Activated CD8-positive, alpha-beta memory T cell treated with anti-CD3 and anti-CD28 coated beads, Interleukin-2, amount 10 ng/mL, durations not matched to agents 7 days and 5 days (primary cell): ENCODE results near the gene NLRP1. TPM values are rescaled to one million over a fixed set of nuclear protein-coding genes. Genes with fewer than 3 reads are reported as not detected.
A peak's percentile ranks its signal among the peaks of the same experiment; 100 is the strongest.

Source experiments
- ATAC-seq: fragments of 150-1000 bp; cut with Tn5 transposase; one replicate; pipeline ENCODE4 v1.10.0; 2021; ENCODE audit warnings: moderate library complexity
- CTCF ChIA-PET: fragments of 350-600 bp; sonication (Branson Sonifier 250); formaldehyde crosslinking; loops from one replicate; lab custom pipeline; 2021; ENCODE audit warnings: antibody characterized with exemption; lab: Charles Lee
- DNase-seq: peaks from one replicate; pipeline ENCODE4 v3.0.0-alpha.2; 2020
- H3K27ac Mint-ChIP-seq: one replicate; pipeline ENCODE4 v1.8.0; 2021; ENCODE audit warnings: mild to moderate bottlenecking, mixed read lengths
- H3K27me3 Mint-ChIP-seq: one replicate; pipeline ENCODE4 v1.8.0; 2021; ENCODE audit warnings: mixed read lengths
- H3K36me3 Mint-ChIP-seq: one replicate; pipeline ENCODE4 v1.8.0; 2021; ENCODE audit warnings: mild to moderate bottlenecking, mixed read lengths
- H3K4me1 Mint-ChIP-seq: one replicate; pipeline ENCODE4 v1.8.0; 2021; ENCODE audit warnings: mixed read lengths
- H3K4me3 Mint-ChIP-seq: one replicate; pipeline ENCODE4 v1.8.0; 2021; ENCODE audit warnings: mild to moderate bottlenecking, moderate library complexity, mixed read lengths
- H3K9me3 Mint-ChIP-seq: one replicate; pipeline ENCODE4 v1.8.0; 2022; ENCODE audit warnings: low read depth, mixed read lengths
- total RNA-seq, 2 experiments: library from RNA; stranded (reverse); gene quantifications; one replicate each; pipeline ENCODE4 v1.2.3, GENCODE V29; 2021

NLRP1 gene
- total RNA-seq, 2 experiments from 2014 or later = 39.1 to 66.6 TPM

DNA sequence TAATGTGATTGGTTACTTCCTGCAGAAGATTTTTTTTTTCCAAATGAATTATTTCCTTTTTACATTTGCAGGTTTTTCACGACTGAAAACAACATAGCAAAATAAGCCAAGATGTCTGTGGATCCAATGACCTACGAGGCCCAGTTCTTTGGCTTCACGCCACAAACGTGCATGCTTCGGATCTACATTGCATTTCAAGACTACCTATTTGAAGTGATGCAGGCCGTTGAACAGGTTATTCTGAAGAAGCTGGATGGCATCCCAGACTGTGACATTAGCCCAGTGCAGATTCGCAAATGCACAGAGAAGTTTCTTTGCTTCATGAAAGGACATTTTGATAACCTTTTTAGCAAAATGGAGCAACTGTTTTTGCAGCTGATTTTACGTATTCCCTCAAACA is 95.6 kb downstream of the NLRP1 start:
- Mint-ChIP-seq H3K36me3 (peaks cover 49% of the 10 kb centered on the region), H3K27me3 (no peaks in the 10 kb centered on the region), H3K9me3 (peaks cover 4% of the 10 kb centered on the region), H3K27ac (no peak overlapping the region), H3K4me1 (peaks cover 42% of the 10 kb centered on the region), H3K4me3 (no peak overlapping the region)
- ATAC-seq = no peak
- no peak for DNase-seq
- CTCF ChIA-PET = interaction anchor here (1.1 to 3.2 kb wide), 3 partner anchors 12 to 50 kb away, joined by 3 to 13 read pairs (median 3); partner anchors contain the start of genes C1QBP and DHX33

DNA sequence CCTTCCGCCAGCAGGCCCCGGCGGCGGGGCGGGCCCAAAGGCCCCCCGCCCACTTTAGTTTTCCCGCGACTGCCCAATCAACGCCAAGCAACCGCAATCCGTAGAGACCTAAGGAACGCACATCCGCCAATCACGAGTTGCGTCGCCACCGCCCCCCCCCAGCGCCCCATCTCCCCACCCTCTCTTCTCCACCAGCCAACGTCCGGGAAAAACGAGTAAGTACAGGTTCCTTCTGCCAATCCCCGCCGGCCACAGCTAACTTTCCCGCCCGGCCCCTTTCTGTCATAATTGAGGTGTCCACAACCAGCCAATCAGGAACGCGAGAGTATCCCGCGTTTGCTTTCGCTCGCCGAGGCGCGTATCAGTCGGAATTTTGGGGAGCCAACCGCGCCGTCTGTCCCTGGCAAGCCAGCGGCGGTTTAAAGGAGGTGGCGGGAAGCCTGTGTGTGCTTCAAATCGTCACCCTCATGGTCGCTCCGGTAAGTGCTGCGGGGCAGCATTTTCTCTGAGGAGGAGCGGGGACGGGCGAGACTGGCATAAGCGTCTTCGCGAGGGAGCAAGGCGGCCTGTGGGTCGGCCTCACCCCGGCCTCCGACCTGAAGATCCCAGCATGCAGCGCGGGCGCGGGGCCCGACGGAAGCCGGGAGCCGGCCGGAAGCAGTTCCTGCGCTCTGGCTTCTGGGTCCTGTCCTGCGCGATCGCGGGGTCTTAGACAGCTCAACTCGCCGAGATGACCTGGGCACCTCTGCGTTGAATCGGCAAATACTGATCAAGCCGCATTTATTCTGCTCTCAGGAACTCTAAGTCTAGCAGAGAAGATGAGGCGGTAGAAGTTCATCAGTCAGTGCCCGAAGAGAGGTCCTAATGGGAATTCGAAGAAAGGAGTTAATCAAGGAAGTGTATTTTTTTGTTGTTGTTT is 97.8 kb downstream of the NLRP1 start, which contains the start of gene MIS12:
MIS12 (plus strand) TSS at position 361 of the 919 bp plus-strand sequence. CDS start 2,297 bp downstream, outside the sequence.
- Mint-ChIP-seq H3K27ac (peak within 1 kb of the TSS; percentile 99), H3K9me3 (no peaks in the 10 kb centered on the region), H3K27me3 (no peaks in the 10 kb centered on the region), H3K4me1 (peaks cover 53% of the 10 kb centered on the region), H3K36me3 (peaks cover 56% of the 10 kb centered on the region), H3K4me3 (peak within 1 kb of the TSS; percentile 99)
- ATAC-seq = peak; percentile 92
- peak; percentile 99 for DNase-seq
- CTCF ChIA-PET = interaction anchor here (1.3 to 3.3 kb wide), 5 partner anchors 14 to 101 kb away, joined by 3 to 14 read pairs (median 10); partner anchors contain the start of genes C1QBP, DHX33 and NLRP1

DNA sequence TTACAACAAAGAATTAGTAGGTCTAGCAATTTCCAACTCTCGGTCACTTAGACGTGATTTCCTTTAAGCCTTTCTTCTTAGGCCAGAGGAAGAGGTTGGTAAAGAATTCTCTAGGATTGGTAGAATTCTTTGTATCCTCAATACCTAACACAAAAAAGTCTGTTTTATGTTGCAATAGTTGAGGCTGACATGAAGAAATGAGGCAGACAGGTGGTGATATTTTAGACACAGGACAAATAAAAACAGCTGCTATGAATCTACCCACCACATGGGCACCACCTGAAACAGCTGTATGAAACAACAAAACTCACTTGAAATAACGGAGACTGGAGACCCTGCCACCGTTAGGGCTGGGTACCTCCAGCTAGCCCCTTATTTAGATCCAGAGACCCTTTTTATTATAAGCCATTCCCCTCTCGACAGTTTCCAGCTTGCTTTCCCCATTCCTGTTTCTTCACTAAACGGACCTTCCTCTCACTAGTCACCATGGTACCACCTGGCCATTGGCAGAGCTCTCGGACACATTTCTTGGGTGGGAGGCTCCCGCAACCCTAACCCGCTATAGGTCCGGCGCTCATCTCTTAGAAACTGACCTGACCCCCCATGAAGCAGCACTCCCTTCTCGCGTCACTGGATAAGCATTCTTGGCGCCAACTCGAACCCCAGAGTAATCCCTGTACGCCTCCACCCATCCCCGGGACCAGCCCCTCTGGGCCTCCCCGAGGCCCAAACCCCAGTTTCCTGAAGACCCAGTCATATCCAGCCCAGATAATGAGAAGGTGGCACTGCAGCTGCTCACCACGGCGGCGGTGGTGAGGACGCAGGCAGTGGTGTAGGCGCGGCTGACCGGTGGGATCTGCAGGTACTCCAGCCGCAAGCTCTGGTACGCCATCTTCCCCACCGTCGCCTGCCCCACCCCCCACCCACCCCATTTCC is 98.8 kb downstream of the NLRP1 start, which contains the start of gene DERL2:
DERL2 (minus strand) TSS at position 909 of the 936 bp plus-strand sequence; CDS start at position 892, 17 bp downstream.
- Mint-ChIP-seq H3K36me3 (peaks cover 56% of the 10 kb centered on the region), H3K27ac (peak within 1 kb of the TSS; percentile 99), H3K9me3 (no peaks in the 10 kb centered on the region), H3K27me3 (no peaks in the 10 kb centered on the region), H3K4me3 (peak within 1 kb of the TSS; percentile 99), H3K4me1 (peaks cover 53% of the 10 kb centered on the region)
- CTCF ChIA-PET = interaction anchor here (1.2 to 3.3 kb wide), 8 partner anchors 14 to 246 kb away, joined by 3 to 14 read pairs (median 8); partner anchors contain the start of genes C1QBP, DHX33 and NLRP1
- no peak for DNase-seq
- ATAC-seq = peak; percentile 29

DNA sequence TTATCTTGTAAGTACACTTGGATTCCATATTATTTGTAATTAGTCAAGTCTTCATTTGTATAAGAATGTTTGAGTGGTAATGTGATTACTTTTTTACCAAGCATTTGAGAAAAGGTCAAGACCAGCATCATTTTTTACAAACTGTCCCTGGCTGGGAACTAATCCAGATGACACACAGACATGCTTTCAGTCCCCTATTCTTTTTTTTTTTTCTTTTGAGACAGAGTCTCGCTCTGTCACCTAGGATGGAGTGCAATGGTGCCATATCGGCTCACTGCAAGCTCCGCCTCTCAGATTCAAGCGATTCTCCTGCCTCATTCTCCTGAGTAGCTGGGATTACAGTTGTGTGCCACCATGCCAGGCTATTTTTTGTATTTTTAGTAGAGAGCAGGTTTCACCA is 102.9 kb downstream of the NLRP1 start:
- H3K4me3 Mint-ChIP-seq = no peak overlapping the region
- no peak overlapping the region for H3K27ac Mint-ChIP-seq
- DNase-seq (no peak), ATAC-seq (no peak)
- peaks cover 56% of the 10 kb centered on the region for H3K36me3 Mint-ChIP-seq
- H3K27me3 Mint-ChIP-seq = no peaks in the 10 kb centered on the region
- CTCF ChIA-PET = no interaction called here
- H3K4me1 Mint-ChIP-seq = peaks cover 31% of the 10 kb centered on the region
- no peaks in the 10 kb centered on the region for H3K9me3 Mint-ChIP-seq

DNA sequence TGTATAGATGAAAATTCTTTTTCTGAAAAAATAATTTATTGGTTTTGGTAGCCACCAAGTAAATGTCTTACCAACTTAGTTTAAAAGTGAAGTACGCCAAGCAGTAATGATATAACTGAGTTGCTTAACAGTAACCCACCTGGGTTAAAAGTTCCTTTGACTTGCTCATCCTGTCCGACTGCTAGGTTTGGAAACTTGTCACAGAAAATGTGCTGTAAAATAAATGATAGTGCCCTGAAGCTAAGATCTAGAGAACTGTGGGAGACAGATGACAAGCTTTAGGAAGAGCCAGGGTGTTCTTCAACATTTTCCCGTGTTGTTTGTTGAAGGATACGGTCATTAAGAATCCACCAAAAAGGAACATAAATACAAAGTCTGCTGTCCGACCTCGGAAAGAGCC is 103.3 kb downstream of the NLRP1 start:
- DNase-seq = no peak
- H3K9me3 Mint-ChIP-seq = no peaks in the 10 kb centered on the region
- H3K27me3 Mint-ChIP-seq = no peaks in the 10 kb centered on the region
- ATAC-seq = no peak
- H3K4me3 Mint-ChIP-seq = no peak overlapping the region
- H3K36me3 Mint-ChIP-seq = peaks cover 58% of the 10 kb centered on the region
- no peak overlapping the region for H3K27ac Mint-ChIP-seq
- peaks cover 31% of the 10 kb centered on the region for H3K4me1 Mint-ChIP-seq
- CTCF ChIA-PET = interaction anchor here (1.3 kb wide), 1 partner anchor 42 kb away, joined by 4 read pairs; no protein-coding TSS in a partner anchor

DNA sequence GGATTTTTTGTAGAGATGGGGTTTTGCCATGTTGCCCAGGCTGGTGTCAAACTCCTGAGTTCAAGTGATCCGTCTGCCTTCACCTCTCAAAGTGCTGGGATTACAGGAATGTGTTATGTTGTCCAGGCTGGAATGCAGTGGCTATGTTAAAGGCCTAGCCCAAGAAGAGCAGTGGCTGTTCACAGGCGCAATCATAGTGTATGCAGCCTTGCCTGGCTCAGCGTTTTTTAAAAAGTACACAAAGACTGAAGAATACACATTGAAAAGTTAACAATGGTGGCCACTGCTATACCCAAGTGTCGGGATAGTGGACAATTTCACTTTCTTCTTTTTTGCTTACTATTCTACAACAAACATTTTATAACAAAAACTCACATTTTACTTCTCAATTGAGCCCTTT is 105.3 kb downstream of the NLRP1 start:
- Mint-ChIP-seq H3K4me3 (no peak overlapping the region), H3K9me3 (no peaks in the 10 kb centered on the region), H3K4me1 (peaks cover 13% of the 10 kb centered on the region), H3K36me3 (peaks cover 63% of the 10 kb centered on the region), H3K27ac (no peak overlapping the region), H3K27me3 (no peaks in the 10 kb centered on the region)
- CTCF ChIA-PET = no interaction called here
- DNase-seq = no peak
- no peak for ATAC-seq

DNA sequence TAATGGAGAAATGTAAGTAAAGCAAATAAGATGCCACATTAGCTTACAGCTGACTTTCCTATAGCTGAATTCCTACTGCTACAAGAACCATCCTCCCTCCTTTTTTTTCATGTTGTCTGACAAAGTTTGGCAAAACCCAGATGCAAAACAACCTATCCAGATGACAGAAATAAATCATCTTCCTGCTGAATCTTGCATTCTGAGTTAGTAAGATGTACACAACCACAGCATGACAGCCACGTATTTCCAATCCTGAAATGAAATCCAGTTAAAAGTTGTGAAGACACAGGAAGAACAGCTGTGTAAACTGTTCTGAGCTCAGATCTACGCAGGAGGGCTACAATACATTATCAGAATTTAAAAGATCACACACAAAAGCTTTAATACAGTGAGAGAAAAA is 110.4 kb downstream of the NLRP1 start:
- Mint-ChIP-seq H3K36me3 (peaks cover 42% of the 10 kb centered on the region), H3K4me1 (peaks cover 9% of the 10 kb centered on the region), H3K27ac (no peak overlapping the region), H3K4me3 (no peak overlapping the region), H3K27me3 (no peaks in the 10 kb centered on the region), H3K9me3 (no peaks in the 10 kb centered on the region)
- no peak for ATAC-seq
- no peak for DNase-seq
- CTCF ChIA-PET = interaction anchor here (2.3 kb wide), 1 partner anchor 35 kb away, joined by 6 read pairs; the partner anchor contains the start of gene C1QBP

DNA sequence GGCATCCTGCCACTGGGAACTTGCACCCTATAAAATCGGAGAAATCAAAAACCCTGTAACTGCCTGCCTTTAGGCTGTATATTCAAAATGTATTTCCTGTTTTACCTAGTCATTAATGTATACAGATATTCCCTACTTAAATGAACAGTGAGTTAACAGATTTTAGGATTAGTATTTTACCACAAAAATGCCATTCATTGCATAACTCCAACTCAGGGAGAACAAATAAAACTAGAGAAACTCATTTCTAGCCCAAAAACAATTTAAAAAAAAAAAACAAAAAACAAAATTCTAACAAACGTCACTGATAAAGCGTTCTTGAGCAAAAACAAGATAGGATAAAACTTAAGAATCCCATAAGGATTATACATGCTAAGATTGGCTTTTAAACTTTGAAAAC is 111.8 kb downstream of the NLRP1 start:
- ATAC-seq = no peak
- Mint-ChIP-seq H3K9me3 (no peaks in the 10 kb centered on the region), H3K27ac (no peak overlapping the region), H3K4me3 (no peak overlapping the region), H3K27me3 (no peaks in the 10 kb centered on the region), H3K36me3 (peaks cover 35% of the 10 kb centered on the region), H3K4me1 (peaks cover 14% of the 10 kb centered on the region)
- CTCF ChIA-PET = no interaction called here
- DNase-seq = no peak

DNA sequence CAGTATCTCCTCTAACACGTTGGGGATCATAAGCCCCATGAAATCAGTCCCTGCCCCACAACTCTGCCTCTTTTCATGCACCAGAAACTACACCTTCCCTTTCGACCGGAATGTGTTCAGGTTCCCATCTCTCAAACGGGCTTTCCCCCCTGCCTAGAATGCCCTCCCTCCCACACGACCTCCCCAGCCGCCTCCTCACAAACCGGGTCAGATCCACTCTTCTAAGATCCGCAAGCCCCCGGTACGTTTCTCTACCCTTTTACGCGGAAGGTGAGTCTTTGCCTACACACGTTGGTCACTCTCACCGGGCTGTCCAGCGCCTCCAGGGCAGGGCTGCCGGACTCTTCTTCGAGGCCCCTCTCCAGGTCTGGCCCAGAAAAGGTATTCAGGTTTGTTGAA is 116.2 kb downstream of the NLRP1 start:
- no peaks in the 10 kb centered on the region for H3K9me3 Mint-ChIP-seq
- no peaks in the 10 kb centered on the region for H3K27me3 Mint-ChIP-seq
- H3K27ac Mint-ChIP-seq = peak overlapping the region; percentile 68
- DNase-seq (peak; percentile 43), ATAC-seq (peak; percentile 18)
- CTCF ChIA-PET = interaction anchor here (0.9 to 3.1 kb wide), 5 partner anchors 18 to 31 kb away, joined by 3 to 23 read pairs (median 4); partner anchors contain the start of genes C1QBP, DERL2 and MIS12
- H3K4me1 Mint-ChIP-seq = peaks cover 42% of the 10 kb centered on the region
- H3K4me3 Mint-ChIP-seq = peak overlapping the region; percentile 87
- H3K36me3 Mint-ChIP-seq = peaks cover 13% of the 10 kb centered on the region

DNA sequence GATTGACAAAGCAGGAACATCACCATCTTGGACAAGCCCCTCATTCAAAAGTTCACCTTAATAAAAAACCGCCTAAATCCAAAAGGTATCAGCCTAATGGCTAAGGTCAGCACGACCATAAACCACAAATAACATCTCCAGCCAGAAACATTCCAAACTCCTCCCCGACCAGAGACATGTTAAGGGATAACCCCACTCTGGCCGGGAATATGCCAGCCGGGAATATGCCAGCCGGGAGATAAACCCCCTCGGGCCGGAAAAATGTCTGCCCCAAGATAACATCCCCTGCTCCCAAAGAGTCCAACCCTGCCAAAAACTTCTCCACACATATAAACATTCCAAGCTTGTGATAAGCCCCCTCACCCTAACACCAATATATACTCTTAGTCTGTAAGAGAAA is 116.9 kb downstream of the NLRP1 start:
- Mint-ChIP-seq H3K4me1 (peaks cover 42% of the 10 kb centered on the region), H3K27me3 (no peaks in the 10 kb centered on the region), H3K27ac (peak overlapping the region; percentile 68), H3K4me3 (peak overlapping the region; percentile 87), H3K9me3 (no peaks in the 10 kb centered on the region), H3K36me3 (peaks cover 12% of the 10 kb centered on the region)
- CTCF ChIA-PET = interaction anchor here (1.1 to 3.1 kb wide), 4 partner anchors 18 to 31 kb away, joined by 3 to 23 read pairs (median 7); partner anchors contain the start of genes C1QBP, DERL2 and MIS12
- DNase-seq (peak; percentile 39), ATAC-seq (no peak)

DNA sequence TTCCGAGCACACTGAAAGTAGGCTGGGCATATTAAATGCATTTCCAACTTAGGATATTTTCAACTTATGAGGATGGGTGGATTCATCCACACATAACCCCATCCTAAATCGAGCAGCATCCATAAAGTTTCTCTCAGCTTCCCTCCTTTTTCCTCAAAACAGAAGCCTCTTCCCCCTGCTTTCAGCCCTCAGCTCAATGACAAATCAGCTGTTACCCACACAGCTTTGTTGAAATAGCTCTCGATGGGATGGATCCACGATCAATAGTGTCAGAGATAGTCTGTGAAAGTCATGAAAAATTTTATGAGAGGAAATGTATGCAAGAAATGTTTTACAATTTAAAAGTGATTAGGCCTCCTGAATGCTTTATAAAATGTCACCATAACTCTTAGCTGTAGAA is 118.0 kb downstream of the NLRP1 start:
- peaks cover 43% of the 10 kb centered on the region for H3K4me1 Mint-ChIP-seq
- CTCF ChIA-PET = interaction anchor here (1.1 to 1.4 kb wide), 4 partner anchors 10 to 27 kb away, joined by 3 to 6 read pairs (median 3); partner anchors contain the start of gene C1QBP
- ATAC-seq (no peak), DNase-seq (peak; percentile 14)
- no peak overlapping the region for H3K27ac Mint-ChIP-seq
- H3K9me3 Mint-ChIP-seq = no peaks in the 10 kb centered on the region
- H3K4me3 Mint-ChIP-seq = peak overlapping the region; percentile 87
- peaks cover 13% of the 10 kb centered on the region for H3K36me3 Mint-ChIP-seq
- no peaks in the 10 kb centered on the region for H3K27me3 Mint-ChIP-seq

DNA sequence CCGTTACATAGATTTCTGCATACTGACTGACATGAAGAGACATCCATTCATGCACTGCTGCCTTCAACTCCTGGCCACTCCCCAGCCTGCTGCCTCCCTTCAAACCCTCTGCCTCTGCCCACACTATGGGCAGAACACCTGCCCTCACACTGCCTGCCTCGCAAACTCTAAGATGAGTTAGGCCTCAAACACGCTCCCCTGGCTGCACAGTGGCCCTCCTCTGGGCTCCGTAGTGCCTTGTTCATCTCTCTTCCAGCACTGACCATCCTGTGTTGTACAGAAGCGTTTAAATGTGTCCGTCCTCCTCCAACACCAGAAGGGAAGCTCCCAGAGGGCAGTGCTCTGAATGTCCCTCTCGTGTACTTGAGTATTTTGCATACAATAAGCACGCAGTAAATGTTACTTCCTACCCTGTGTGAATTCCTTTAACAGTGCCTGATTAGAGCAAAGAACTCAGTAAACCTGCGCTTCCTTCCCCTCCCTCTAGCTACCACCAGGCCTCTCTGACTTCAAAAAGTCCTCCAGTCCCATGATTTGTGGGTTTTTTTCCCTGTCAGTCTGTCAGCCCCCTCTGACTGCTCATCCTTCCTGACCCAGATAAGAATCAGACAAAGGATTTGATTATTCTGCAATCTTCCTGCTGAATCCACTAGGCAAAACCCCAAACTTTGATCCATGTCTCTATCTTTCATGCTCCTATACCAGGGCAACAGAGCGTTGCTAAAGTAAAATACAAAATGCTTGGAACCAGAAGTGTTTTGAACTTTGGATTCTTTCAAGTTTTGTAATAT is 119.4 kb downstream of the NLRP1 start:
- DNase-seq (peak; percentile 31), ATAC-seq (no peak)
- H3K9me3 Mint-ChIP-seq = no peaks in the 10 kb centered on the region
- CTCF ChIA-PET = interaction anchor here (1.2 to 1.4 kb wide), 3 partner anchors 9 to 26 kb away, joined by 3 to 4 read pairs (median 3); partner anchors contain the start of gene C1QBP
- peaks cover 18% of the 10 kb centered on the region for H3K36me3 Mint-ChIP-seq
- no peak overlapping the region for H3K27ac Mint-ChIP-seq
- H3K4me3 Mint-ChIP-seq = no peak overlapping the region
- H3K4me1 Mint-ChIP-seq = peaks cover 40% of the 10 kb centered on the region
- H3K27me3 Mint-ChIP-seq = no peaks in the 10 kb centered on the region
